HEK293 (cell line): ENCODE results near the gene LPIN2.
A peak's percentile ranks its signal among the peaks of the same experiment; 100 is the strongest.

Experiments
- CTCF ChIA-PET: fragments of 350-600 bp; formaldehyde crosslinking; extraction: SDS; loops from one replicate; lab custom pipeline; 2021; ENCODE audit warnings: antibody characterized with exemption; lab: Yijun Ruan, JAX
- POLR2A ChIA-PET: fragments of 300-600 bp; formaldehyde crosslinking; extraction: SDS; loops from one replicate; lab custom pipeline; 2020; ENCODE audit warnings: antibody characterized with exemption, inconsistent platforms; lab: Yijun Ruan, JAX
- H3K27ac ChIP-seq: fragments of 200-500 bp; sonication (Bioruptor generic); 2 replicates; pipeline ENCODE4 v1.5.1; 2014; ENCODE audit warnings: low read depth, low read length, control low read depth, inconsistent platforms; ENCODE audit errors: extremely low read depth
- H3K36me3 ChIP-seq, 2 experiments: fragments of 200-500 bp in 1 of 2; sonication (Bioruptor generic) in 1 of 2; 1 replicate in 1 of 2; 2 replicates in 1 of 2; pipeline ENCODE4 v1.5.1; 2014 to 2017; ENCODE audit warnings: inconsistent platforms in 2 of 2, low read length in 2 of 2; ENCODE audit not compliant: control insufficient read depth in 2 of 2, insufficient read depth in 1 of 2
- H3K4me1 ChIP-seq: fragments of 200-500 bp; sonication (Bioruptor generic); 2 replicates; pipeline ENCODE4 v1.5.1; 2014; ENCODE audit warnings: mild to moderate bottlenecking, low read length, inconsistent platforms; ENCODE audit not compliant: control insufficient read depth, insufficient read depth
- H3K4me3 ChIP-seq: 2 replicates; pipeline ENCODE4 v1.5.1; 2011; ENCODE audit warnings: low read depth, mild to moderate bottlenecking, control low read depth, low read length, moderate library complexity
- H3K9me3 ChIP-seq: fragments of 200-500 bp; sonication (Bioruptor generic); 2 replicates; pipeline ENCODE4 v1.5.1; 2014; ENCODE audit warnings: low read depth, low read length, inconsistent platforms; ENCODE audit not compliant: control insufficient read depth, insufficient read depth
- GLI4 ChIP-seq: fragments of 450-650 bp; formaldehyde crosslinking; IDR thresholded peaks from 2 replicates; pipeline ENCODE4 v1.5.1; 2016; ENCODE audit warnings: missing biosample characterization, missing genetic modification characterization
- ZBTB48 ChIP-seq: fragments of 450-650 bp; formaldehyde crosslinking; IDR thresholded peaks from 2 replicates; pipeline ENCODE4 v1.5.1; 2016; ENCODE audit warnings: missing biosample characterization, missing genetic modification characterization
- ZNF10 ChIP-seq: fragments of 450-650 bp; formaldehyde crosslinking; IDR thresholded peaks from 2 replicates; pipeline ENCODE4 v1.5.1; 2017; ENCODE audit warnings: missing biosample characterization, missing genetic modification characterization
- ZNF121 ChIP-seq: fragments of 450-650 bp; formaldehyde crosslinking; IDR thresholded peaks from 2 replicates; pipeline ENCODE4 v1.5.1; 2016; ENCODE audit warnings: missing biosample characterization, missing genetic modification characterization
- ZNF140 ChIP-seq: fragments of 450-650 bp; formaldehyde crosslinking; IDR thresholded peaks from 2 replicates; pipeline ENCODE4 v1.5.1; 2016; ENCODE audit warnings: missing biosample characterization, missing genetic modification characterization
- ZNF202 ChIP-seq: fragments of 450-650 bp; formaldehyde crosslinking; IDR thresholded peaks from 2 replicates; pipeline ENCODE4 v1.5.1; 2016; ENCODE audit warnings: missing biosample characterization, missing genetic modification characterization, borderline replicate concordance
- ZNF239 ChIP-seq: fragments of 450-650 bp; formaldehyde crosslinking; IDR thresholded peaks from 2 replicates; pipeline ENCODE4 v1.5.1; 2016; ENCODE audit warnings: missing biosample characterization, missing genetic modification characterization
- ZNF335 ChIP-seq: fragments of 450-650 bp; formaldehyde crosslinking; conservative IDR thresholded peaks from 2 replicates; pipeline ENCODE4 v1.5.1; 2016; ENCODE audit warnings: missing biosample characterization, missing genetic modification characterization
- ZNF350 ChIP-seq: fragments of 450-650 bp; formaldehyde crosslinking; IDR thresholded peaks from 2 replicates; pipeline ENCODE4 v1.5.0; 2017; ENCODE audit warnings: missing biosample characterization, mild to moderate bottlenecking, missing genetic modification characterization
- ZNF423 ChIP-seq: fragments of 450-650 bp; formaldehyde crosslinking; IDR thresholded peaks from 2 replicates; pipeline ENCODE4 v1.5.1; 2016; ENCODE audit warnings: missing biosample characterization, missing genetic modification characterization
- ZNF501 ChIP-seq: fragments of 450-650 bp; formaldehyde crosslinking; IDR thresholded peaks from 2 replicates; pipeline ENCODE4 v1.5.1; 2016; ENCODE audit warnings: missing biosample characterization, missing genetic modification characterization
- ZNF510 ChIP-seq: fragments of 450-650 bp; formaldehyde crosslinking; IDR thresholded peaks from 2 replicates; pipeline ENCODE4 v1.5.1; 2018; ENCODE audit warnings: mild to moderate bottlenecking, missing genetic modification characterization, missing biosample characterization; ENCODE audit not compliant: insufficient replicate concordance
- ZNF555 ChIP-seq: fragments of 450-650 bp; formaldehyde crosslinking; conservative IDR thresholded peaks from 2 replicates; pipeline ENCODE4 v1.5.1; 2017; ENCODE audit warnings: missing biosample characterization, mild to moderate bottlenecking, missing genetic modification characterization, inconsistent platforms
- ZNF580 ChIP-seq: fragments of 450-650 bp; formaldehyde crosslinking; IDR thresholded peaks from 2 replicates; pipeline ENCODE4 v1.5.1; 2016; ENCODE audit warnings: missing biosample characterization, missing genetic modification characterization
- ZNF639 ChIP-seq: fragments of 450-650 bp; formaldehyde crosslinking; IDR thresholded peaks from 2 replicates; pipeline ENCODE4 v1.5.1; 2016; ENCODE audit warnings: missing biosample characterization, missing genetic modification characterization
- ZNF701 ChIP-seq: fragments of 450-650 bp; formaldehyde crosslinking; IDR thresholded peaks from 2 replicates; pipeline ENCODE4 v1.5.1; 2016; ENCODE audit warnings: missing biosample characterization, missing genetic modification characterization
- TF ChIP-seq, protein P1 (sequence below): fragments of 450-650 bp; formaldehyde crosslinking; IDR thresholded peaks from 2 replicates; pipeline ENCODE4 v1.5.1; 2016; ENCODE audit warnings: missing biosample characterization, missing genetic modification characterization
- TF ChIP-seq, protein P2 (sequence below): fragments of 450-650 bp; formaldehyde crosslinking; IDR thresholded peaks from 2 replicates; pipeline ENCODE4 v1.5.1; 2016; ENCODE audit warnings: missing biosample characterization, missing genetic modification characterization

LPIN2 gene

DNA sequence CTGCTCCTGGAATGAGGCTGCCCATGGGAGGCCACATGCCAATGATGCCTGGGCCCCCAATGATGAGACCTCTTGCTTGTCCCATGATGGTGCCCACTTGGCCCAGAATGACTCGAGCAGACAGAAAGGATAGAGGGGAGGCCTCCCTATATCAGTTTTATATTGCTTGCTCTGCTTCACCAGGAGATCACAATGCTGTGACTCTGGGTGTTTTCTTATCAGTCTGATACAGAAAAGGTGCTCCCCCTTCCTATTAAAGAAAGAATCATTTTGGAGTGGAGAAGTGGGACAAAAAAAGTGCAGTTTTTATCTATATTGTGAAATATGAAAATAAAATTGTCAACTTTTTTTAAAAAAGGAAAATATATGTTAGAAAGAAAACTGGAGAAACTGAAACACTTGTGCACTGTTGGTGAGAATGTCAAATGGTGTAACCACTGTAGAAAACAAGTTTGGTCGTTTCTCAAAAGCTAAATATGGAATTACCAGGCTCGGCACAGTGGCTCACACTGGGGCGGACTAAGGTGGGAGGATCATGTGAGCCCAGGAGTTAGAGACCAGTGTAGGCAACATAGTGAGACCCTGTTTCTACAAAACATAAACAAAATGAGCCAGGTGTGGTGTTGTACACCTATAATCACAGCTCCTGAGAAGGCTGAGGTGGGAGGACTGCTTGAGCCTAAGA lies 21.8 kb downstream of the LPIN2 start:
- Histone ChIP-seq H3K4me3 (no peak overlapping the region), H3K36me3 (0 out of 3 replicates have a peak, but pooled peaks cover 0 to 3% of the 10 kb centered on the region in 2 experiments), H3K4me1 (no peaks in the 10 kb centered on the region), H3K9me3 (no peaks in the 10 kb centered on the region)
- POLR2A ChIA-PET = no interaction called here
- CTCF ChIA-PET = interaction anchor here (0.6 kb wide), 1 partner anchor 29 kb away, joined by 4 read pairs; no protein-coding TSS in a partner anchor
- TF ChIP-seq GLI4 (tag by site-specific recombination) = no peak
- no peak for TF ChIP-seq ZNF140 (tag by site-specific recombination)
- no peak for TF ChIP-seq ZNF239 (tag by site-specific recombination)
- TF ChIP-seq ZNF639 = no peak
- no peak for TF ChIP-seq ZNF580 (tag by site-specific recombination)
- TF ChIP-seq ZNF335 (tag by site-specific recombination) = no peak
- no peak for TF ChIP-seq ZBTB48 (tag by site-specific recombination)
- TF ChIP-seq, protein P1, sequence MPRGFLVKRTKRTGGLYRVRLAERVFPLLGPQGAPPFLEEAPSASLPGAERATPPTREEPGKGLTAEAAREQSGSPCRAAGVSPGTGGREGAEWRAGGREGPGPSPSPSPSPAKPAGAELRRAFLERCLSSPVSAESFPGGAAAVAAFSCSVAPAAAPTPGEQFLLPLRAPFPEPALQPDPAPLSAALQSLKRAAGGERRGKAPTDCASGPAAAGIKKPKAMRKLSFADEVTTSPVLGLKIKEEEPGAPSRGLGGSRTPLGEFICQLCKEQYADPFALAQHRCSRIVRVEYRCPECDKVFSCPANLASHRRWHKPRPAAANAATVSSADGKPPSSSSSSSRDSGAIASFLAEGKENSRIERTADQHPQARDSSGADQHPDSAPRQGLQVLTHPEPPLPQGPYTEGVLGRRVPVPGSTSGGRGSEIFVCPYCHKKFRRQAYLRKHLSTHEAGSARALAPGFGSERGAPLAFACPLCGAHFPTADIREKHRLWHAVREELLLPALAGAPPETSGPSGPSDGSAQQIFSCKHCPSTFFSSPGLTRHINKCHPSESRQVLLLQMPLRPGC (tag by site-specific recombination) = no peak
- TF ChIP-seq ZNF202 (tag by site-specific recombination) = no peak
- no peak for TF ChIP-seq ZNF701 (tag by site-specific recombination)
- no peak for TF ChIP-seq ZNF350 (tag by site-specific recombination)
- TF ChIP-seq ZNF555 (tag by site-specific recombination) = no peak
- no peak for TF ChIP-seq ZNF423 (tag by site-specific recombination)
- no peak for TF ChIP-seq ZNF510 (tag by site-specific recombination)
- no peak for TF ChIP-seq ZNF10
- TF ChIP-seq ZNF121 (tag by site-specific recombination) = no peak
- TF ChIP-seq, all 188 proteins: peak for 0
- no peak overlapping the region for H3K27ac ChIP-seq

- POLR2A ChIA-PET = no interaction called here
- H3K27ac ChIP-seq = no peak overlapping the region
- CTCF ChIA-PET = interaction anchor here (0.8 to 1.0 kb wide), 3 partner anchors 40 to 129 kb away, joined by 3 read pairs; no protein-coding TSS in a partner anchor
Measured at GRCh38 chr18:2987876-2988790, 24.8 kb downstream of the LPIN2 start.

More at GRCh38 chr18:2987876-2988790, 24.8 kb downstream of the LPIN2 start:
- Histone ChIP-seq H3K4me3 (no peak overlapping the region), H3K36me3 (0 out of 3 replicates have a peak, but pooled peaks cover 0 to 3% of the 10 kb centered on the region in 2 experiments), H3K9me3 (no peaks in the 10 kb centered on the region), H3K4me1 (no peaks in the 10 kb centered on the region)
- no peak for TF ChIP-seq ZNF501 (tag by site-specific recombination)
- TF ChIP-seq, protein P2, sequence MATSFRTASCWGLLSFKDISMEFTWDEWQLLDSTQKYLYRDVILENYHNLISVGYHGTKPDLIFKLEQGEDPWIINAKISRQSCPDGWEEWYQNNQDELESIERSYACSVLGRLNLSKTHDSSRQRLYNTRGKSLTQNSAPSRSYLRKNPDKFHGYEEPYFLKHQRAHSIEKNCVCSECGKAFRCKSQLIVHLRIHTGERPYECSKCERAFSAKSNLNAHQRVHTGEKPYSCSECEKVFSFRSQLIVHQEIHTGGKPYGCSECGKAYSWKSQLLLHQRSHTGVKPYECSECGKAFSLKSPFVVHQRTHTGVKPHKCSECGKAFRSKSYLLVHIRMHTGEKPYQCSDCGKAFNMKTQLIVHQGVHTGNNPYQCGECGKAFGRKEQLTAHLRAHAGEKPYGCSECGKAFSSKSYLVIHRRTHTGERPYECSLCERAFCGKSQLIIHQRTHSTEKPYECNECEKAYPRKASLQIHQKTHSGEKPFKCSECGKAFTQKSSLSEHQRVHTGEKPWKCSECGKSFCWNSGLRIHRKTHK (tag by site-specific recombination) = peak; percentile 19; the same call in 1 of the 2 replicates
- TF ChIP-seq, all 188 proteins: peak for 1
